Stimulated activated CD8-positive, alpha-beta memory T cell treated with anti-CD3 and anti-CD28 coated beads, Interleukin-12 subunit alpha, Interleukin-12 subunit beta, amount 100 ng/mL, for 24 hours (primary cell): Measurements from ENCODE around the gene FOXO1.

Experiments
- DNase-seq: peaks from one replicate; pipeline ENCODE4 v3.0.0-alpha.2; 2020; ENCODE audit errors: extremely low read depth

Gene FOXO1

GRCh38 chr13:40608308-40608707 is 58.1 kb downstream of the FOXO1 start:
- DNase-seq, result no peak

GRCh38 chr13:40605573-40605972 is 60.9 kb downstream of the FOXO1 start:
- no peak for DNase-seq

GRCh38 chr13:40604135-40604534 is 62.3 kb downstream of the FOXO1 start:
- DNase-seq, result no peak

GRCh38 chr13:40600149-40600751 is 66.2 kb downstream of the FOXO1 start:
- DNase-seq, result no peak

DNA sequence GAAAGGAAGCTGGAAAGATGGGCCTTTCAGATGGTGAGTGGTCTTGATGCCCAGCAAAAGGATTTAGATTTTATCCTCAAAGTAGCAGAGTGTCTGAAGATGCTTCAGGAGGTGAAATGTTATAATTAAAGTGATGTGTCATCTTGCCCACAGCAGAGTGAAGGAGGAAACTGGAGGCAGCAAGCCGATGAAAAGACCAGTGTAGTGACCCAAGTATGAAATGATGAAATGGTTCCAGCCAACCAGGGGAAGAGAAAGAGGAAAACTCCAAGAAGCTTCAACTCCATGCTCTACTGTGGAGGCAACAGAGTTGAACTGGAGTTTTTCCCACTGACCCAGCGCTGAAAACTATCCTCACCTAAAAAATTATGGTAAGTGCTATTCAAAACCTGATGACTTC is 66.7 kb downstream of the FOXO1 start:
- no peak for DNase-seq

GRCh38 chr13:40599124-40599523 is 67.3 kb downstream of the FOXO1 start:
- DNase-seq, result no peak

GRCh38 chr13:40598569-40598968 is 67.9 kb downstream of the FOXO1 start:
- no peak for DNase-seq

- no peak for DNase-seq
These were observed 68.6 kb downstream of the FOXO1 start for GRCh38 chr13:40597735-40598365.

DNA sequence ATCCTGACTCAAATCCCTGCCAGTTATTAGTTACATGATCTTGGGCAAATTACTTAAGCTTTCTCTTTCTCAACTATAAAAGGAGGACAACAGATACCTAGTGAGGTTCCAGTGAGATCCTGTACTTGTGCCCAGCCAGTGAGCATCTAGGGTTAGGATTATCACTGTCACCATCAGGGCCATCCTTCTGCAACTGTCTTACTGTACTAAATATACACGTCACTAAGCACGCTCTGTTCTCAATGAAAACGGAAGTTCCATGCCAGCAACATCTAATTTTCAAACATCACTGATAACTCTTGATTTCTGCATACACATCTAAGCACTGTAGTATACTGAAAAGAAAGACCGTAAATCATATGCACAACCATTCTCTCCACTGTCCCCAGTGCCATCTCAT is 70.0 kb downstream of the FOXO1 start:
- no peak for DNase-seq

- DNase-seq, result no peak
These were observed 70.7 kb downstream of the FOXO1 start for GRCh38 chr13:40595693-40596092.

DNA sequence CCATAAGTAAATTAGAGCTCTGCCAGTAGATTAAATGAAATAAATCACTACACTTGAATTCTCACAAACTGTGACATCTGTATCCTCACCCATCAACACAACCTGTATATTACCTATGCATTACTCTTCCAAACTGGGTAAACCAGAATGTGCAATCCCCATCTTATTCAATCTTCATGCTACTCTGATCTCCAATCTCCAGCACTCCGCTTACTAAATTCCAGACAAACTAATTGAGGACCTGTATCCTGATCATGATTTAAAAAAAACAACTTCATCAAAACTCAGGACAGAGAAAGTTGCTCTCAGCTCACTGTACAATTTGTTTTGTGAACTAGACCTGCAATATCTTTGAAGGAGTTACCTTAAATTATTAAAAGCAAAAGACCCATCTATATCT is 74.4 kb downstream of the FOXO1 start:
- no peak for DNase-seq

GRCh38 chr13:40591091-40591490 is 75.3 kb downstream of the FOXO1 start:
- DNase-seq, result no peak

- no peak for DNase-seq
These were observed 76.2 kb downstream of the FOXO1 start for GRCh38 chr13:40590112-40590862.

GRCh38 chr13:40589285-40590109 is 76.9 kb downstream of the FOXO1 start:
- no peak for DNase-seq

GRCh38 chr13:40588101-40588500 is 78.3 kb downstream of the FOXO1 start:
- DNase-seq, result no peak

DNA sequence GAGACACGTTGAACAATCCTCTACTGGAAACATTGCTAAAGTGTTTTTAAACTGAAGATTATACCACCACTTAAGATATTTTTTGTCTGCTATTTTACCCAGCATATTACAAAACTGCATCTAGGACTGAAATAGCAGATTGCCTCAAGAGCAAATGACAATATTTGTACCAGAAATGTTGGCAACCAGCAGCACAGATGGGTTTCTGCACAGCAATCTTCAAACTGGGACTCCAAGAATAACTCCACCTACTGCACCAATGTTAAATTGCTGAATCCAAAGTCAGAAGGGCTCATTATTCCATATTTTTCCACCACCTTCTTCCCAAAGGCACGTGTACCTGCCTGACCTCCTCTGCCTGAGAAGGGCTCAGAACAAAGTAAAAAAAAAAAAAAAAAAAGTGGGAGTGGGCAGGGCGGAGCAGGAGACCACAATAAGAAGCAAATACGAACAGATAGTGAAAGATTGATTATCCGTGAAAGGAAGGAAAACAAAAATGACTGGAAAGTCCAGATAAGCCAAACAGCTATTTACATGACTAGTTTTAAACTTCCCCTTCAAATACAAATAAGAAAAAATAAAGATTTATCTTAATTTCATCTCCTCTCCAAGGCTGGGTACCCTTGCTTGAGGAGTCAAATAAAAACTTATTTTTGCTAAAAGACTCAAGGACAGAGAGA is 79.4 kb downstream of the FOXO1 start:
- DNase-seq, result no peak

DNA sequence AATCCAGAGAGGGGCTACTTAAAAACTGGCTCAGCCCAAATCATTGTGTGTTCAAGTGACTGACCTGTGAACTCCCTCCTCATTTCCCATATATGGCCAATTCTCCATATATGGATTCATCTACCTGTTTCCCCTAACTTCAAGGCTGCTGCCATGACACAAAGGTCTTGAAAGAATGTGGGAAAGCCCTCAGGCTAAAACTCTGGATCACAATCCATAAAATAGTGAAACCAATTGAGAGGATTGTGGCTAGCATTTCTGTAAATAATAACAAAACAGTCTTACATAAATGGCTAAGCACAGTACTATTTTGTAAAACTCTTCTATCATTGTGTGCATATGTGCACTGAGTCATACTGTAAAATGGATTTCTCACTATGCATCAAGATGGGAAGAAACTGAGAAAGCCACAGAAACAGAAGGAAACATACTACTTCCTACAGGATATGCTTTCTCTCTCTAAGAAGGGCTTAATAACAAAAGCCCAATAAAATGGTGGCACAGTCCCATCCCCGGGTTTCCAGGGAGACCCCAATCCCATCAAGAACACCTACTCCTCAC is 80.5 kb downstream of the FOXO1 start:
- DNase-seq, result no peak

DNA sequence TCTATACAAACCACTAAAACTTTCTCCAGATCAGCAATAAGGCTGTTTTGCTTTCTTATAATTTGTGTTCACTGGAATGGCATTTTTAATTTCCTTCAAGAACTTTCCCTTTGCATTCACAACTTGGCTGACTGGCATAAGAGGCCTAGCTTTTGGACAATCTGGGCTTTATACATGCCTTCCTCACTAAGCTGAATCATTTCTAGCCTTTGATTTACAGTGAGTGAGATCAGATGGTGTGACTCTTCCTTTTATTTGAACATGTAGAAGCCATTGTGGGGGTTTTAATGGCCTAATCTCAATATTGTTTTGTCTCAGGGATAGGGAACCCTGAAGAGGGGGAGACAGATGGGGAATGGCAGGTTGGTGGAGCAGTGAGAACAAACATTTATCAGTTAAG is 82.7 kb downstream of the FOXO1 start:
- no peak for DNase-seq

- DNase-seq, result no peak
These were observed 83.9 kb downstream of the FOXO1 start for GRCh38 chr13:40582531-40582930.

- no peak for DNase-seq
These were observed 85.2 kb downstream of the FOXO1 start for GRCh38 chr13:40581277-40581579.

DNA sequence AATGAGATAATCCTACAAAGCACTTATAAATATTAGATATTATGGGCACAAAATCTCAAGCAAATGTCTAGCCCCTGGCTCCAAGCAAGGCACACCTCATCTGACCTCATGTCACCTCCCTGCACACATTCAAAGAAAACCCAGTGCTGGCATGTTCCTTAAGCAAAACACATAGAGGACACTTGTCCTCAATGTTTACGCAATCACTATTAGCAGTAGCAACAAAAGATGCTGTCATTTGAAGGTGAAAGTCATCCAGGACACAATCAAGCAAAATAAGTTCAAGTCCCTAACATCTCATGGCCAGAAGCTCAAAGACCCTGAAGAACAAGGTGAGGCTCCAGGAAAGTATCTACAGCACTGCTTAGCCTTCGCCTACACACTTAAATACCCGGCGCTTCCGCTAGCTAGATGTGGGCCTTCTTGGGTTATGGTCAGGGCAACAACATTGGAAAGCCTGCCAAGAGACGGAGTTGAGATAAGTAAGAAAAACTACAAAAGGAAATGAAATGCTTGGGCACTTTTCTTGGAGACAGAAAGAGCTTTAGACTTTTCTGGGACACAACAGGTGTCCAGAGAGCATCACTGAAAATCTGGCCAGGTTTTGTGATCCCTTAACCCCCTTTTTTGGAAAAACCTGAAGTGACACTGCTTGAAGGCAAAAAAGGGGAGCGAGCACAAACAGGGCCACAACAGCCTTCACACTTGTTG is 85.7 kb downstream of the FOXO1 start:
- no peak for DNase-seq
